Spleen (tissue), 11 donors: ENCODE measurements around the gene MTG2. TPM values are rescaled to one million over a fixed set of nuclear protein-coding genes. Genes with fewer than 3 reads are reported as not detected.

Source experiments
- DNase-seq: peaks from one replicate; pipeline ENCODE4 v3.0.0-alpha.2; 2020
- H3K27ac ChIP-seq, 8 donors: fragments of 200-600 bp; sonication (generic) in 7 of 8; 1 replicate in 4 of 8; 2 replicates in 4 of 8; pipeline versions ENCODE4 v1.5.0 to v1.8.0; 2016 to 2021; ENCODE audit warnings: inconsistent platforms in 4 of 8, mild to moderate bottlenecking in 4 of 8, moderate library complexity in 1 of 8
- H3K27me3 ChIP-seq, 7 donors: fragments of 200-600 bp; sonication (generic) in 6 of 7; replicated peaks in 1 of 7; 1 replicate in 4 of 7; 2 replicates in 3 of 7; pipeline versions ENCODE4 v1.5.0 to v1.8.0; 2016 to 2021; ENCODE audit warnings: inconsistent platforms in 3 of 7, mild to moderate bottlenecking in 1 of 7
- H3K36me3 ChIP-seq, 6 donors: fragments of 200-600 bp; sonication (generic) in 5 of 6; 1 replicate in 4 of 6; 2 replicates in 2 of 6; pipeline versions ENCODE4 v1.5.0 to v1.8.0; 2016 to 2021; ENCODE audit warnings: inconsistent platforms in 2 of 6
- H3K4me1 ChIP-seq, 6 donors: fragments of 200-600 bp; sonication (generic) in 5 of 6; 1 replicate in 3 of 6; 2 replicates in 3 of 6; pipeline versions ENCODE4 v1.5.0 to v1.8.0; 2016 to 2021; ENCODE audit warnings: inconsistent platforms in 3 of 6
- H3K4me3 ChIP-seq, 8 donors: fragments of 200-600 bp; sonication (generic) in 7 of 8; 1 replicate in 4 of 8; 2 replicates in 4 of 8; pipeline versions ENCODE4 v1.5.0 to v1.8.0; 2016 to 2021; ENCODE audit warnings: inconsistent platforms in 4 of 8, mild to moderate bottlenecking in 4 of 8, moderate library complexity in 2 of 8
- H3K9me3 ChIP-seq, 8 donors: fragments of 200-600 bp; sonication (generic) in 7 of 8; 1 replicate in 4 of 8; 2 replicates in 4 of 8; pipeline versions ENCODE4 v1.5.0 to v1.8.0; 2016 to 2021; ENCODE audit warnings: inconsistent platforms in 4 of 8
- CTCF ChIP-seq, 11 experiments: fragments of 200-600 bp in 7 of 11; fragments of 450-650 bp in 4 of 11; sonication (generic) in 4 of 11; IDR thresholded peaks in 8 of 11; conservative IDR thresholded peaks in 3 of 11; 1 replicate in 7 of 11; 2 replicates in 4 of 11; pipeline versions ENCODE4 v1.4.0 to v1.8.0; 2016 to 2021; ENCODE audit warnings: antibody characterized with exemption in 11 of 11, inconsistent platforms in 4 of 11, mild to moderate bottlenecking in 1 of 11
- POLR2A ChIP-seq, 3 donors: fragments of 450-650 bp; IDR thresholded peaks; one replicate each; pipeline ENCODE4 v1.5.1; 2017; ENCODE audit warnings: antibody characterized with exemption in 3 of 3, mild to moderate bottlenecking in 1 of 3
- POLR2AphosphoS5 ChIP-seq, 3 donors: sonication (generic); formaldehyde crosslinking; IDR thresholded peaks; one replicate each; pipeline ENCODE4 v1.5.1; 2017; ENCODE audit warnings: antibody characterized with exemption in 3 of 3
- WGBS, 5 donors: extraction: QIAGEN DNeasy Blood & Tissue Kit in 3 of 5; methylation state at CpG; one replicate each; pipeline versions ENCODE4 v1.1.5 to v1.1.7; 2013 to 2018; 5-methylcytosine and 5-hydroxymethylcytosine counted together
- intact Hi-C: fragments of 100-400 bp; cut with DNase I; formaldehyde crosslinking; loops from one replicate; pipeline ENCODE4 v1.15.0; 2023; ENCODE audit warnings: low total_unique reads
- polyA plus RNA-seq, 3 donors: library from polyadenylated mRNA; stranded (reverse); fragments of 200-250 nt; gene quantifications; one replicate each; pipeline ENCODE4 v1.2.1, GENCODE V29; 2013
- total RNA-seq, 7 donors: library from RNA; depleted of rRNA in 3 of 7; stranded (reverse); fragments of >200 nt in 3 of 7; fragmentation: NEBNext Ultra II Directional in 4 of 7; extraction: Animal tissue kit (Norgen Biotek cat#: 25700) in 4 of 7; gene quantifications; one replicate each; pipeline versions ENCODE4 v1.1.0 to v1.2.1, GENCODE V29; 2016 to 2021
- donor health status: healthy with polysubstance abuse.
- donor health status: DM: no; HTN: no; CAD: no; lungs with moderate emphysema.
- donor health status: DM: no; HTN: no; CAD: no.
- donor health status: Bipolar disorder and iron deficiency.
- donor health status: healthy.
- donor health status: DM: no; HTN: no; CAD: no.
- donor health status: DM: yes; HTN: yes; CAD: no.

MTG2 gene
- total and polyA plus RNA-seq, 10 donors: 22.6 to 41.3 (median 37.6) TPM

DNA sequence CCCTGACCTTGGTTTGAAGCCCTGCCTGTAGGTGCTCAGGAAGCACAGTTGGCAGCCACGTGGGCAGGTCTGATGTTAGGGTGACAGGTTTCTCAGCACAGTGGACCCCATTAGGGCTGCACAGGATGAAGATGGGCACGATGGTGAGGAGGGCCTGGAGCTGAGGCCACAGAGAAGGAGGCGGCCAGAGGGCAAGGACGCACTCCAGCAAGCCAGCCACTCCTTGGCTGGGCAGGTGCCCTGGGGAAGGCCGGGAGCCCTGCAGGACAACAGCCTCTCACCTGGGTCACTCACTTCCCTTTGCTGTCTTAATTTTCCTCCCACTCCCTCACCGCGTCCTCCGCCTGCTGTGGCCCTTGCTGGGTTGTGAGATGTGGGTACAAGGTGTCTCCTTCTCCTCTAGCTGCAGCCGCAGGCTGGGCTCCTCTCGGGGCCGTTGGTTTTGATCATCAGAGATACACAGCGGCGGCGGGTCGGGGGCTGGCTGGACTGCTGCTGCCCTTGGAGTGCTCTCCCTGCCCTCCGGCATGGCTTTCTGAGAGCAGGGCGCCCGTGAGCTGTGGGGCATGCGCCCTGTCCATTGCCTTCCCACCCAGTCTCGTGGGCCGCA lies 61.2 kb downstream of the MTG2 start:
- no peak for TF ChIP-seq POLR2A (IDR thresholded peaks at IDR 0.05)
- TF ChIP-seq POLR2AphosphoS5 (IDR thresholded peaks at IDR 0.05): peak in 1 of 3 donors; percentile 17
- intact Hi-C loops: loop anchor here (10.0 kb wide), 1 partner anchor 59 kb away; the partner anchor contains the start of gene MTG2
- Histone ChIP-seq H3K27me3 (no peaks in the 10 kb centered on the region), H3K36me3 (peaks cover 0 to 59% (median 2%) of the 10 kb centered on the region in 6 donors), H3K27ac (peak overlapping the region in 4 of 8 donors; percentile 4 to 95 (median 46)), H3K4me3 (no peak overlapping the region), H3K4me1 (peaks cover 28 to 100% (median 81%) of the 10 kb centered on the region in 6 donors), H3K9me3 (no peaks in the 10 kb centered on the region)
- DNase-seq: no peak
- 73 to 91% (median 82%) methylated on average over 19 to 21 of the region's 21 CpGs for WGBS, 5 donors

GRCh38 chr20:62244644-62245108 lies 61.8 kb downstream of the MTG2 start:
- Histone ChIP-seq H3K27me3 (no peaks in the 10 kb centered on the region), H3K27ac (peak overlapping the region in 3 of 8 donors; percentile 46 to 95 (median 46)), H3K36me3 (peaks cover 0 to 59% (median 2%) of the 10 kb centered on the region in 6 donors), H3K4me1 (peaks cover 23 to 100% (median 81%) of the 10 kb centered on the region in 6 donors), H3K4me3 (no peak overlapping the region), H3K9me3 (no peaks in the 10 kb centered on the region)
- intact Hi-C loops: loop anchor here (10.0 kb wide), 1 partner anchor 60 kb away; the partner anchor contains the start of gene MTG2
- TF ChIP-seq CTCF (IDR thresholded peaks at IDR 0.05 in 8 of 11, conservative IDR thresholded peaks at IDR 0.05 in 3 of 11) (no peak), POLR2AphosphoS5 (IDR thresholded peaks at IDR 0.05) (no peak), POLR2A (IDR thresholded peaks at IDR 0.05) (no peak)
- 51 to 71% (median 61%) methylated on average over 17 of the region's 17 CpGs for WGBS, 5 donors
- DNase-seq: no peak

- Histone ChIP-seq H3K27me3 (no peaks in the 10 kb centered on the region), H3K27ac (no peak overlapping the region)
- no peak for DNase-seq
Observed at GRCh38 chr20:62245911-62246280, 63.1 kb downstream of the MTG2 start.

GRCh38 chr20:62246431-62246830 lies 63.6 kb downstream of the MTG2 start:
- H3K36me3 ChIP-seq: peaks cover 0 to 51% (median 2%) of the 10 kb centered on the region in 6 donors

More at GRCh38 chr20:62245911-62246280, 63.1 kb downstream of the MTG2 start:
- 89 to 92% (median 91%) methylated on average over 14 to 19 of the region's 19 CpGs for WGBS, 5 donors
- Histone ChIP-seq H3K9me3 (no peaks in the 10 kb centered on the region), H3K4me1 (peaks cover 21 to 100% (median 80%) of the 10 kb centered on the region in 6 donors), H3K36me3 (peaks cover 0 to 57% (median 2%) of the 10 kb centered on the region in 6 donors), H3K4me3 (no peak overlapping the region)
- intact Hi-C loops: loop anchor here (10.0 kb wide), 1 partner anchor 61 kb away; the partner anchor contains the start of gene MTG2
- TF ChIP-seq CTCF (IDR thresholded peaks at IDR 0.05 in 8 of 11, conservative IDR thresholded peaks at IDR 0.05 in 3 of 11): no peak
- TF ChIP-seq POLR2AphosphoS5 (IDR thresholded peaks at IDR 0.05): peak in 1 of 3 donors; percentile 42
- no peak for TF ChIP-seq POLR2A (IDR thresholded peaks at IDR 0.05)

More at GRCh38 chr20:62246431-62246830, 63.6 kb downstream of the MTG2 start:
- 67 to 87% (median 84%) methylated on average over 7 to 8 of the region's 8 CpGs for WGBS, 5 donors
- peaks cover 18 to 100% (median 77%) of the 10 kb centered on the region in 6 donors for H3K4me1 ChIP-seq
- TF ChIP-seq POLR2AphosphoS5 (IDR thresholded peaks at IDR 0.05): no peak
- TF ChIP-seq POLR2A (IDR thresholded peaks at IDR 0.05): no peak
- TF ChIP-seq CTCF (IDR thresholded peaks at IDR 0.05 in 8 of 11, conservative IDR thresholded peaks at IDR 0.05 in 3 of 11): no peak
- no peak for DNase-seq
- no peak overlapping the region for H3K4me3 ChIP-seq
- intact Hi-C loops: loop anchor here (10.0 kb wide), 1 partner anchor 62 kb away; the partner anchor contains the start of gene MTG2
- no peaks in the 10 kb centered on the region for H3K9me3 ChIP-seq
- H3K27me3 ChIP-seq: no peaks in the 10 kb centered on the region
- H3K27ac ChIP-seq: no peak overlapping the region
